CD8-positive, alpha-beta memory T cell (primary cell): ENCODE results near the gene RFT1. TPM values are rescaled to one million over a fixed set of nuclear protein-coding genes. Genes with fewer than 3 reads are reported as not detected.

Source experiments
- CTCF ChIA-PET: fragments of 350-600 bp; sonication (Branson Sonifier 250); formaldehyde crosslinking; loops from one replicate; lab custom pipeline; 2021; ENCODE audit warnings: antibody characterized with exemption; lab: Charles Lee
- POLR2A ChIA-PET: fragments of 350-600 bp; sonication (Branson Sonifier 250); formaldehyde crosslinking; loops from one replicate; lab custom pipeline; 2021; ENCODE audit warnings: antibody characterized with exemption; lab: Charles Lee
- DNase-seq, 5 donors: peaks; one replicate each; pipeline versions ENCODE4 v3.0.0 to v3.0.0-alpha.2; 2020 to 2022; ENCODE audit warnings: mixed read lengths in 1 of 5
- H3K27ac ChIP-seq: one replicate; pipeline ENCODE4 v1.7.0; 2013; ENCODE audit warnings: low read depth, mild to moderate bottlenecking, low read length, moderate library complexity
- H3K27me3 ChIP-seq: 2 replicates; pipeline ENCODE4 v1.7.0; 2013; ENCODE audit warnings: low read length, mild to moderate bottlenecking; ENCODE audit not compliant: insufficient read depth, poor library complexity, severe bottlenecking
- H3K36me3 ChIP-seq: 2 replicates; pipeline ENCODE4 v1.7.0; 2013; ENCODE audit warnings: mild to moderate bottlenecking, low read length, moderate library complexity; ENCODE audit not compliant: insufficient read depth
- H3K4me1 ChIP-seq: 2 replicates; pipeline ENCODE4 v1.7.0; 2013; ENCODE audit warnings: mild to moderate bottlenecking, low read length, moderate library complexity; ENCODE audit not compliant: insufficient read depth
- H3K4me3 ChIP-seq: 2 replicates; pipeline ENCODE4 v1.7.0; 2013; ENCODE audit warnings: mild to moderate bottlenecking, low read length
- H3K9me3 ChIP-seq: 2 replicates; pipeline ENCODE4 v1.7.0; 2013; ENCODE audit warnings: mild to moderate bottlenecking, low read length
- H3K27ac Mint-ChIP-seq, 8 donors: one replicate each; pipeline ENCODE4 v1.8.0; 2020 to 2021; ENCODE audit warnings: mixed read lengths in 8 of 8, mild to moderate bottlenecking in 6 of 8, inconsistent platforms in 3 of 8, moderate library complexity in 3 of 8
- H3K27me3 Mint-ChIP-seq, 2 donors: one replicate each; pipeline ENCODE4 v1.8.0; 2020 to 2021; ENCODE audit warnings: mixed read lengths in 2 of 2, mild to moderate bottlenecking in 1 of 2, moderate library complexity in 1 of 2
- H3K36me3 Mint-ChIP-seq, 3 donors: one replicate each; pipeline ENCODE4 v1.8.0; 2020 to 2021; ENCODE audit warnings: mixed read lengths in 3 of 3, inconsistent platforms in 1 of 3, mild to moderate bottlenecking in 1 of 3
- H3K4me1 Mint-ChIP-seq, 3 donors: one replicate each; pipeline ENCODE4 v1.8.0; 2020 to 2021; ENCODE audit warnings: mixed read lengths in 3 of 3, inconsistent platforms in 1 of 3, mild to moderate bottlenecking in 1 of 3
- H3K4me3 Mint-ChIP-seq, 7 donors: one replicate each; pipeline ENCODE4 v1.8.0; 2020 to 2021; ENCODE audit warnings: mixed read lengths in 7 of 7, mild to moderate bottlenecking in 6 of 7, moderate library complexity in 4 of 7, inconsistent platforms in 2 of 7
- H3K9me3 Mint-ChIP-seq, 5 donors: one replicate each; pipeline ENCODE4 v1.8.0; 2020 to 2022; ENCODE audit warnings: mixed read lengths in 5 of 5, mild to moderate bottlenecking in 3 of 5, moderate library complexity in 2 of 5, inconsistent platforms in 1 of 5
- polyA plus RNA-seq: library from polyadenylated mRNA; unstranded; fragments of 300-500 nt; fragmentation: Illumina TruSeq; gene quantifications from one replicate; pipeline ENCODE4 v1.2.3, GENCODE V29; 2021
- total RNA-seq, 2 experiments: library from RNA; stranded (reverse); gene quantifications; one replicate each; pipeline ENCODE4 v1.2.3, GENCODE V29; 2021

Gene RFT1
- total and polyA plus RNA-seq, 3 experiments from 2014 or later: 31.3 to 58.5 (median 52.7) TPM

- H3K36me3 Mint-ChIP-seq: peaks cover 0 to 77% (median 27%) of the 10 kb centered on the region in 3 donors
Measured at GRCh38 chr3:53123953-53124352, 6.3 kb downstream of the RFT1 start.

GRCh38 chr3:53123510-53123909 lies 6.7 kb downstream of the RFT1 start:
- H3K27me3 Mint-ChIP-seq: no peaks in the 10 kb centered on the region
- H3K4me3 Mint-ChIP-seq: peak overlapping the region in 1 of 7 donors; percentile 16
- no peak overlapping the region for H3K27ac ChIP-seq
- no peaks in the 10 kb centered on the region for H3K4me1 ChIP-seq
- H3K36me3 Mint-ChIP-seq: peaks cover 0 to 80% (median 29%) of the 10 kb centered on the region in 3 donors
- no peak overlapping the region for H3K4me3 ChIP-seq
- peaks cover 55% of the 10 kb centered on the region for H3K36me3 ChIP-seq
- no peaks in the 10 kb centered on the region for H3K27me3 ChIP-seq
- H3K27ac Mint-ChIP-seq: no peak overlapping the region
- no peaks in the 10 kb centered on the region for H3K9me3 Mint-ChIP-seq
- CTCF ChIA-PET: interaction anchor here (1.0 to 1.4 kb wide), 2 partner anchors 9 to 11 kb away, joined by 3 to 5 read pairs; no protein-coding TSS in a partner anchor
- DNase-seq: no peak
- H3K9me3 ChIP-seq: no peaks in the 10 kb centered on the region
- POLR2A ChIA-PET: no interaction called here
- H3K4me1 Mint-ChIP-seq: peaks cover 2 to 4% (median 4%) of the 10 kb centered on the region in 3 donors

More at GRCh38 chr3:53123953-53124352, 6.3 kb downstream of the RFT1 start:
- no peak overlapping the region for H3K27ac Mint-ChIP-seq
- ChIA-PET POLR2A (interaction anchor here (1.0 kb wide), 1 partner anchor 10 kb away, joined by 4 read pairs; no protein-coding TSS in a partner anchor), CTCF (interaction anchor here (1.5 kb wide), 1 partner anchor 12 kb away, joined by 3 read pairs; no protein-coding TSS in a partner anchor)
- Histone ChIP-seq H3K4me1 (peaks cover 4% of the 10 kb centered on the region), H3K27ac (no peak overlapping the region), H3K27me3 (no peaks in the 10 kb centered on the region), H3K4me3 (no peak overlapping the region), H3K36me3 (peaks cover 53% of the 10 kb centered on the region), H3K9me3 (no peaks in the 10 kb centered on the region)
- H3K9me3 Mint-ChIP-seq: no peaks in the 10 kb centered on the region
- no peaks in the 10 kb centered on the region for H3K27me3 Mint-ChIP-seq
- peak overlapping the region in 1 of 7 donors; percentile 16 for H3K4me3 Mint-ChIP-seq
- no peak for DNase-seq
- peaks cover 4 to 6% (median 4%) of the 10 kb centered on the region in 3 donors for H3K4me1 Mint-ChIP-seq

GRCh38 chr3:53122933-53123305 lies 7.3 kb downstream of the RFT1 start:
- no peak for DNase-seq
- no peak overlapping the region for H3K4me3 Mint-ChIP-seq
- POLR2A ChIA-PET: no interaction called here
- no peaks in the 10 kb centered on the region for H3K27me3 Mint-ChIP-seq
- Histone ChIP-seq H3K9me3 (no peaks in the 10 kb centered on the region), H3K27ac (no peak overlapping the region), H3K36me3 (peaks cover 58% of the 10 kb centered on the region), H3K4me1 (no peaks in the 10 kb centered on the region), H3K4me3 (no peak overlapping the region), H3K27me3 (no peaks in the 10 kb centered on the region)
- peaks cover 2 to 4% (median 4%) of the 10 kb centered on the region in 3 donors for H3K4me1 Mint-ChIP-seq
- H3K36me3 Mint-ChIP-seq: peaks cover 0 to 86% (median 35%) of the 10 kb centered on the region in 3 donors
- CTCF ChIA-PET: interaction anchor here (0.5 to 1.4 kb wide), 3 partner anchors 9 to 16 kb away, joined by 3 to 5 read pairs (median 3); no protein-coding TSS in a partner anchor
- H3K9me3 Mint-ChIP-seq: no peaks in the 10 kb centered on the region
- no peak overlapping the region for H3K27ac Mint-ChIP-seq

- no peak overlapping the region for H3K4me3 ChIP-seq
- CTCF ChIA-PET: interaction anchor here (0.5 to 1.4 kb wide), 3 partner anchors 8 to 16 kb away, joined by 3 to 5 read pairs (median 3); no protein-coding TSS in a partner anchor
- H3K9me3 ChIP-seq: no peaks in the 10 kb centered on the region
- Mint-ChIP-seq H3K4me3 (no peak overlapping the region), H3K27me3 (no peaks in the 10 kb centered on the region), H3K36me3 (peaks cover 0 to 91% (median 35%) of the 10 kb centered on the region in 3 donors), H3K9me3 (no peaks in the 10 kb centered on the region), H3K4me1 (peaks cover 2 to 4% (median 4%) of the 10 kb centered on the region in 3 donors), H3K27ac (peak overlapping the region in 2 of 8 donors; percentile 23 to 58)
- H3K4me1 ChIP-seq: no peaks in the 10 kb centered on the region
- no peak overlapping the region for H3K27ac ChIP-seq
- peaks cover 61% of the 10 kb centered on the region for H3K36me3 ChIP-seq
- DNase-seq: no peak
- POLR2A ChIA-PET: no interaction called here
- no peaks in the 10 kb centered on the region for H3K27me3 ChIP-seq
Measured at GRCh38 chr3:53122255-53122932, 7.8 kb downstream of the RFT1 start.

- Mint-ChIP-seq H3K36me3 (peaks cover 0 to 85% (median 35%) of the 10 kb centered on the region in 3 donors), H3K4me1 (peaks cover 2 to 4% (median 4%) of the 10 kb centered on the region in 3 donors), H3K27ac (peak overlapping the region in 1 of 8 donors; percentile 3), H3K27me3 (no peaks in the 10 kb centered on the region), H3K4me3 (no peak overlapping the region), H3K9me3 (no peaks in the 10 kb centered on the region)
- no peaks in the 10 kb centered on the region for H3K9me3 ChIP-seq
- H3K27ac ChIP-seq: no peak overlapping the region
- H3K4me1 ChIP-seq: no peaks in the 10 kb centered on the region
- no peak overlapping the region for H3K4me3 ChIP-seq
- POLR2A ChIA-PET: no interaction called here
- H3K36me3 ChIP-seq: peaks cover 64% of the 10 kb centered on the region
- no peaks in the 10 kb centered on the region for H3K27me3 ChIP-seq
- CTCF ChIA-PET: interaction anchor here (7.3 kb wide), 1 partner anchor 76 kb away, joined by 99 read pairs; no protein-coding TSS in a partner anchor
- no peak for DNase-seq
Measured at GRCh38 chr3:53120336-53120735, 9.9 kb downstream of the RFT1 start.

- Histone ChIP-seq H3K27me3 (no peaks in the 10 kb centered on the region), H3K27ac (no peak overlapping the region), H3K36me3 (peaks cover 38% of the 10 kb centered on the region), H3K4me1 (no peaks in the 10 kb centered on the region), H3K9me3 (no peaks in the 10 kb centered on the region), H3K4me3 (no peak overlapping the region)
- ChIA-PET POLR2A (no interaction called here), CTCF (interaction anchor here (0.9 to 7.3 kb wide), 6 partner anchors 11 to 593 kb away, joined by 3 to 99 read pairs (median 4); no protein-coding TSS in a partner anchor)
- no peak for DNase-seq
- Mint-ChIP-seq H3K36me3 (peaks cover 0 to 54% (median 16%) of the 10 kb centered on the region in 3 donors), H3K9me3 (no peaks in the 10 kb centered on the region), H3K27ac (no peak overlapping the region), H3K4me3 (no peak overlapping the region), H3K27me3 (no peaks in the 10 kb centered on the region), H3K4me1 (peaks cover 0 to 2% (median 0%) of the 10 kb centered on the region in 3 donors)
Measured at GRCh38 chr3:53116956-53117355, 13.3 kb downstream of the RFT1 start.

- Histone ChIP-seq H3K4me3 (no peak overlapping the region), H3K27me3 (no peaks in the 10 kb centered on the region), H3K27ac (no peak overlapping the region), H3K36me3 (peaks cover 24% of the 10 kb centered on the region), H3K9me3 (no peaks in the 10 kb centered on the region), H3K4me1 (peaks cover 9% of the 10 kb centered on the region)
- POLR2A ChIA-PET: no interaction called here
- H3K4me3 Mint-ChIP-seq: no peak overlapping the region
- H3K9me3 Mint-ChIP-seq: no peaks in the 10 kb centered on the region
- no peak for DNase-seq
- H3K27ac Mint-ChIP-seq: no peak overlapping the region
- H3K4me1 Mint-ChIP-seq: peaks cover 0 to 6% (median 0%) of the 10 kb centered on the region in 3 donors
- peaks cover 0 to 49% (median 8%) of the 10 kb centered on the region in 3 donors for H3K36me3 Mint-ChIP-seq
- CTCF ChIA-PET: interaction anchor here (0.6 to 7.3 kb wide), 10 partner anchors 8 to 82 kb away, joined by 4 to 99 read pairs (median 6); no protein-coding TSS in a partner anchor
- no peaks in the 10 kb centered on the region for H3K27me3 Mint-ChIP-seq
Measured at GRCh38 chr3:53114412-53115074, 15.7 kb downstream of the RFT1 start.
